Mesenchymal stem cell (in vitro differentiated cells and primary cell): ENCODE data around the gene SNX22.

ENCODE experiments used
- DNase-seq: peaks from one replicate; pipeline ENCODE4 v3.0.0-alpha.2; 2013
- H2AFZ ChIP-seq: one replicate; pipeline ENCODE4 v1.6.1; 2013; ENCODE audit warnings: low read depth, mild to moderate bottlenecking, control low read depth, inconsistent platforms, low read length, moderate library complexity
- H2AK5ac ChIP-seq: 2 replicates; pipeline ENCODE4 v1.6.1; 2013; ENCODE audit warnings: low read length, moderate library complexity, mild to moderate bottlenecking, inconsistent platforms; ENCODE audit not compliant: severe bottlenecking
- H2BK120ac ChIP-seq: one replicate; pipeline ENCODE4 v1.6.1; 2013; ENCODE audit warnings: low read depth, mild to moderate bottlenecking, inconsistent platforms, low read length, moderate library complexity
- H2BK12ac ChIP-seq, 2 experiments: one replicate each; pipeline ENCODE4 v1.6.1; 2013; ENCODE audit warnings: inconsistent platforms in 2 of 2, low read length in 2 of 2, mild to moderate bottlenecking in 2 of 2, moderate library complexity in 2 of 2, control low read depth in 1 of 2
- H2BK15ac ChIP-seq: one replicate; pipeline ENCODE4 v1.6.1; 2013; ENCODE audit warnings: mild to moderate bottlenecking, low read depth, inconsistent platforms; ENCODE audit not compliant: poor library complexity, severe bottlenecking
- H2BK5ac ChIP-seq: 2 replicates; pipeline ENCODE4 v1.6.1; 2013; ENCODE audit warnings: low read depth, mild to moderate bottlenecking, low read length, control low read depth, inconsistent platforms; ENCODE audit not compliant: poor library complexity, severe bottlenecking
- H3K14ac ChIP-seq, 2 experiments: one replicate each; pipeline ENCODE4 v1.6.1; 2013; ENCODE audit warnings: inconsistent platforms in 2 of 2, low read length in 2 of 2, control low read depth in 1 of 2, mild to moderate bottlenecking in 1 of 2, moderate library complexity in 1 of 2
- H3K18ac ChIP-seq, 2 experiments: one replicate each; pipeline ENCODE4 v1.6.1; 2013; ENCODE audit warnings: inconsistent platforms in 2 of 2, low read length in 2 of 2, control low read depth in 1 of 2, low read depth in 1 of 2, mild to moderate bottlenecking in 1 of 2
- H3K23ac ChIP-seq, 2 experiments: one replicate each; pipeline ENCODE4 v1.6.1; 2013; ENCODE audit warnings: inconsistent platforms in 2 of 2, low read length in 2 of 2, mild to moderate bottlenecking in 2 of 2, moderate library complexity in 2 of 2, control low read depth in 1 of 2
- H3K27ac ChIP-seq: 2 replicates; pipeline ENCODE4 v1.5.1; 2013; ENCODE audit warnings: mild to moderate bottlenecking, moderate library complexity, low read length, control low read depth, inconsistent platforms; ENCODE audit not compliant: poor library complexity, severe bottlenecking
- H3K27me3 ChIP-seq, 2 experiments: 2 replicates each; pipeline versions ENCODE4 v1.6.1 to v1.7.0; 2013; ENCODE audit warnings: low read length in 2 of 2, mild to moderate bottlenecking in 2 of 2, moderate library complexity in 2 of 2, control low read depth in 1 of 2, inconsistent platforms in 1 of 2; ENCODE audit not compliant: control insufficient read depth in 1 of 2, insufficient read depth in 1 of 2
- H3K36me3 ChIP-seq, 2 experiments: 2 replicates each; pipeline versions ENCODE4 v1.6.1 to v1.7.0; 2013; ENCODE audit warnings: low read length in 2 of 2, control low read depth in 1 of 2, inconsistent platforms in 1 of 2, low read depth in 1 of 2, mild to moderate bottlenecking in 1 of 2; ENCODE audit not compliant: insufficient read depth in 2 of 2, control insufficient read depth in 1 of 2
- H3K4ac ChIP-seq, 2 experiments: one replicate each; pipeline ENCODE4 v1.6.1; 2013; ENCODE audit warnings: inconsistent platforms in 2 of 2, low read length in 2 of 2, mild to moderate bottlenecking in 2 of 2, moderate library complexity in 2 of 2, control low read depth in 1 of 2, low read depth in 1 of 2
- H3K4me1 ChIP-seq: 2 replicates; pipeline ENCODE4 v1.6.1; 2013; ENCODE audit warnings: low read depth, low read length, control low read depth; ENCODE audit not compliant: control insufficient read depth, insufficient read depth
- H3K4me2 ChIP-seq: 2 replicates; pipeline ENCODE4 v1.6.1; 2013; ENCODE audit warnings: low read length, mild to moderate bottlenecking, inconsistent platforms; ENCODE audit not compliant: poor library complexity, severe bottlenecking
- H3K4me3 ChIP-seq, 2 experiments: 2 replicates each; pipeline versions ENCODE4 v1.5.1 to v1.7.0; 2013; ENCODE audit warnings: low read length in 2 of 2, mild to moderate bottlenecking in 2 of 2, control low read depth in 1 of 2, low read depth in 1 of 2; ENCODE audit not compliant: insufficient read depth in 1 of 2
- H3K79me1 ChIP-seq: replicated peaks from 2 replicates; pipeline ENCODE4 v1.6.1; 2013; ENCODE audit warnings: mild to moderate bottlenecking, control low read depth, low read length, inconsistent platforms; ENCODE audit not compliant: poor library complexity, severe bottlenecking
- H3K9ac ChIP-seq: 2 replicates; pipeline ENCODE4 v1.7.0; 2013; ENCODE audit warnings: mild to moderate bottlenecking, low read length, moderate library complexity
- H3K9me3 ChIP-seq: 2 replicates; pipeline ENCODE4 v1.7.0; 2013; ENCODE audit warnings: mild to moderate bottlenecking, low read length; ENCODE audit not compliant: control insufficient read depth
- H4K8ac ChIP-seq: one replicate; pipeline ENCODE4 v1.6.1; 2013; ENCODE audit warnings: inconsistent platforms, mild to moderate bottlenecking, low read length, moderate library complexity
- H4K91ac ChIP-seq: one replicate; pipeline ENCODE4 v1.6.1; 2013; ENCODE audit warnings: mild to moderate bottlenecking, low read length, inconsistent platforms
- WGBS: methylation state at CpG from one replicate; pipeline ENCODE4 v1.1.7; 2013; ENCODE audit warnings: mixed read lengths; 5-methylcytosine and 5-hydroxymethylcytosine counted together

SNX22 gene

DNA sequence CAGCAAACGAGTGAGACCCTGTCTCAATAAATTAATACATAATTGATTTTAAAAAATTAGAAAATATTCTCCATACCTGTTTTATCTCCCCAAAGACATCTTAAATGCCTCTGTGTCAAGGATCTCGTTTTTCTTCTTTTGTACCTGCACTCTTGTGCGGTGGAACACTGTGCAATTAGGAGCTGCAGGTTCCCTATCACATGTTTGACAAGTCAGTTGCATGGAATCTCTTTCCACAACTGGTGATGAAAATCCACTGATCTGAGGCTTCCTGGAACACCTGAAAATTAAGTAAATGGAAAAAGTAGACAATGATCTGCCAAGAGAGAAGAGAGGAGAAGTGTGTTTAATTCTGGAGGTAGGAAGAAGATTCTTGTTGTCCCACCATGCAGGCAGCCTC, 3.0 kb upstream of the SNX22 start:
- 92% methylated on average over 2 of the region's 3 CpGs for WGBS

DNA sequence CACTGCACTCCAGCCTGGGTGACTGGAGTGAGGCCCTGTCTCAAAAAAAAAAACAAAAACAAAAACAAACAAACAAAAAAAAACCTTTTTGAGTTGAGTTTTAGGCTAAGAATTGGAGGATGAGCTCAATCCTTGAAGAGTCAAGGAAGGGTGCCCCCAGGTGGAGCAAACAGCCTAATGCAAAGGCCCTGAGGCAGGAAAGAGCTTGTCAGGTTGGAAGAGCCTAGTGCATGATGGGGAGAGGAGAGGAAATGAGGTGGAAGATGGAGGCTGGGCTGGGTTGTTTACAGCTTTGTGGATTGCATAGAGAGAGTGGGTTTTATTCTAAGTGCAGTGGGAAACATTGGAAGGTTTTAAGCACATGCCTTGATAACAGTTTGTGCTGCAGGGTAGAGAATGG, 2.1 kb upstream of the SNX22 start:
- no peak overlapping the region for H3K14ac ChIP-seq
- no peak overlapping the region for H3K27ac ChIP-seq
- H2BK15ac ChIP-seq: no peak overlapping the region
- peak; percentile 8 for DNase-seq
- no peak overlapping the region for H2AK5ac ChIP-seq
- H3K79me1 ChIP-seq: no peaks in the 10 kb centered on the region
- H3K4me1 ChIP-seq: peaks cover 44% of the 10 kb centered on the region
- H3K4me2 ChIP-seq: no peak overlapping the region
- no peak overlapping the region for H2BK12ac ChIP-seq
- H3K36me3 ChIP-seq: peaks cover 20 to 23% of the 10 kb centered on the region in 2 experiments
- no peak overlapping the region for H2AFZ ChIP-seq
- no peak overlapping the region for H3K23ac ChIP-seq
- H3K4me3 ChIP-seq: no peak overlapping the region
- H3K9me3 ChIP-seq: no peaks in the 10 kb centered on the region
- H3K9ac ChIP-seq: no peak overlapping the region
- H3K27me3 ChIP-seq: peaks cover 9 to 16% of the 10 kb centered on the region in 2 experiments
- no peak overlapping the region for H3K18ac ChIP-seq
- H3K4ac ChIP-seq: no peak overlapping the region
- H2BK5ac ChIP-seq: no peak overlapping the region
- no peak overlapping the region for H4K8ac ChIP-seq
- no peak overlapping the region for H4K91ac ChIP-seq
- no peak overlapping the region for H2BK120ac ChIP-seq

More for the DNA sequence above, 3.0 kb upstream of the SNX22 start:
- Histone ChIP-seq H3K27ac (no peak overlapping the region), H2BK5ac (no peak overlapping the region), H2BK15ac (no peak overlapping the region), H3K27me3 (peaks cover 9 to 16% of the 10 kb centered on the region in 2 experiments), H2AFZ (no peak overlapping the region), H3K14ac (no peak overlapping the region), H4K8ac (no peak overlapping the region), H3K23ac (no peak overlapping the region), H3K79me1 (no peaks in the 10 kb centered on the region), H3K18ac (no peak overlapping the region), H3K4me2 (no peak overlapping the region), H3K9me3 (no peaks in the 10 kb centered on the region), H3K36me3 (peaks cover 19 to 23% of the 10 kb centered on the region in 2 experiments), H3K4ac (no peak overlapping the region), H3K4me3 (no peak overlapping the region), H4K91ac (no peak overlapping the region), H2AK5ac (no peak overlapping the region), H3K4me1 (peaks cover 44% of the 10 kb centered on the region), H2BK120ac (no peak overlapping the region), H3K9ac (no peak overlapping the region), H2BK12ac (no peak overlapping the region)
- no peak for DNase-seq

- H2BK120ac ChIP-seq: no peak overlapping the region
- no peak overlapping the region for H3K18ac ChIP-seq
- H3K79me1 ChIP-seq: no peaks in the 10 kb centered on the region
- peaks cover 39% of the 10 kb centered on the region for H3K4me1 ChIP-seq
- H3K9ac ChIP-seq: no peak overlapping the region
- H3K27me3 ChIP-seq: peaks cover 9 to 16% of the 10 kb centered on the region in 2 experiments
- no peak for DNase-seq
- H3K36me3 ChIP-seq: peaks cover 16 to 26% of the 10 kb centered on the region in 2 experiments
- no peak overlapping the region for H2AK5ac ChIP-seq
- WGBS: 90% methylated on average over 4 of the region's 9 CpGs
- H3K4ac ChIP-seq: no peak overlapping the region
- no peaks in the 10 kb centered on the region for H3K9me3 ChIP-seq
- no peak overlapping the region for H2AFZ ChIP-seq
- no peak overlapping the region for H2BK12ac ChIP-seq
- no peak overlapping the region for H3K4me3 ChIP-seq
- H3K14ac ChIP-seq: no peak overlapping the region
- H3K23ac ChIP-seq: no peak overlapping the region
- no peak overlapping the region for H3K27ac ChIP-seq
- H4K8ac ChIP-seq: no peak overlapping the region
- no peak overlapping the region for H3K4me2 ChIP-seq
- H2BK15ac ChIP-seq: no peak overlapping the region
- no peak overlapping the region for H4K91ac ChIP-seq
- no peak overlapping the region for H2BK5ac ChIP-seq
Observed at GRCh38 chr15:64149893-64150578, 1.5 kb upstream of the SNX22 start.

DNA sequence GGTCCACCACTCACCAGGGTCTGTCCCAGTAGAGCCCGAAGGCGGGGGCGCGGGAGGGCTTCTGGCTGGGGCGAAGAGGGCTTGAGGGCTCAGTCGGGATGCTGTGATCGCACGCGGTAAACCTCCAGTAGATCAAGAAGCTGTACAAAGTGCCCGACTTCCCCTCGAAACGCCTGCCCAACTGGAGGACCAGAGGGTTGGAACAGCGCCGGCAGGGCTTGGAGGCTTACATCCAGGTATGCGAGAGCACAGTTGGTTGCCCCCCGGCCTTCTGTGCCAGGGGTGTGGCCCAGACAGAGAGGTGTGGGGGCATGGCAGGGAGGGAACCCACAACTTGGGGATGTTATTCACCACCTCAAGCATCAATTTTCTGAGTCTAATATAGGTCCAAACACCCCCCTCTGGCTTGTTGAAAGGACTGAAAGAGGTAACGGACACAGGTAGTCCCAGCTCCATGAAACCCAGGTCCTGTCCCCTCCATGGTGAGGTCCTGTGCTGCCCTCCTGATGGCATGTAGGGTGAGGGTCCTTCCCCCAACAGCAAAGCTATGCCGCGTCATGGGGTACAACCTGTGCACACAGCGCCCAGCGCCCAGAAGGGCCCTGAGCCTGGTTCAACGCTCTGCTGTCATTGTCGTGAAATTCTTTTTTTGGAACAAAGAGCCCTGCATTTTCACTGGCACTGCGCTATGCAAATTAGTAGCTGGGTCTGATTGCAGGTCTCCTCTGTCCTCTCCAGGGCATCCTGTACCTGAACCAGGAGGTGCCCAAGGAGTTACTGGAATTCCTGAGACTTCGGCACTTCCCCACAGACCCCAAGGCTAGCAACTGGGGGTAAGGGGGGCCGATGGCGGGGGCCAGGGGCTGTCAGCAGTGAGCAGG, 1.2 kb downstream of the SNX22 start:
- no peak overlapping the region for H3K18ac ChIP-seq
- H3K27ac ChIP-seq: no peak overlapping the region
- H2AK5ac ChIP-seq: no peak overlapping the region
- peak; percentile 9 for DNase-seq
- peak overlapping the region; percentile 46 to 55 for H3K4me3 ChIP-seq
- H3K9me3 ChIP-seq: no peaks in the 10 kb centered on the region
- peaks cover 9 to 16% of the 10 kb centered on the region in 2 experiments for H3K27me3 ChIP-seq
- peaks cover 2% of the 10 kb centered on the region for H3K79me1 ChIP-seq
- H3K23ac ChIP-seq: peak overlapping the region in 1 of 2 experiments; percentile 46
- H2BK5ac ChIP-seq: no peak overlapping the region
- no peak overlapping the region for H2AFZ ChIP-seq
- peak overlapping the region; percentile 81 for H3K4me2 ChIP-seq
- H3K4me1 ChIP-seq: peaks cover 24% of the 10 kb centered on the region
- 42% methylated on average over 26 of the region's 27 CpGs for WGBS
- H3K9ac ChIP-seq: no peak overlapping the region
- peaks cover 35 to 38% of the 10 kb centered on the region in 2 experiments for H3K36me3 ChIP-seq
- H4K8ac ChIP-seq: peak overlapping the region; percentile 13
- no peak overlapping the region for H3K14ac ChIP-seq
- no peak overlapping the region for H4K91ac ChIP-seq
- H3K4ac ChIP-seq: no peak overlapping the region
- no peak overlapping the region for H2BK15ac ChIP-seq
- H2BK12ac ChIP-seq: no peak overlapping the region
- no peak overlapping the region for H2BK120ac ChIP-seq
